Raji (cell line): ENCODE results near the gene SHROOM2.

Experiments
- POLR2A ChIP-seq: IDR thresholded peaks from 2 replicates; pipeline ENCODE4 v1.6.1; 2011; ENCODE audit warnings: low read depth, low read length, control low read depth; ENCODE audit not compliant: insufficient read depth

SHROOM2 gene

DNA sequence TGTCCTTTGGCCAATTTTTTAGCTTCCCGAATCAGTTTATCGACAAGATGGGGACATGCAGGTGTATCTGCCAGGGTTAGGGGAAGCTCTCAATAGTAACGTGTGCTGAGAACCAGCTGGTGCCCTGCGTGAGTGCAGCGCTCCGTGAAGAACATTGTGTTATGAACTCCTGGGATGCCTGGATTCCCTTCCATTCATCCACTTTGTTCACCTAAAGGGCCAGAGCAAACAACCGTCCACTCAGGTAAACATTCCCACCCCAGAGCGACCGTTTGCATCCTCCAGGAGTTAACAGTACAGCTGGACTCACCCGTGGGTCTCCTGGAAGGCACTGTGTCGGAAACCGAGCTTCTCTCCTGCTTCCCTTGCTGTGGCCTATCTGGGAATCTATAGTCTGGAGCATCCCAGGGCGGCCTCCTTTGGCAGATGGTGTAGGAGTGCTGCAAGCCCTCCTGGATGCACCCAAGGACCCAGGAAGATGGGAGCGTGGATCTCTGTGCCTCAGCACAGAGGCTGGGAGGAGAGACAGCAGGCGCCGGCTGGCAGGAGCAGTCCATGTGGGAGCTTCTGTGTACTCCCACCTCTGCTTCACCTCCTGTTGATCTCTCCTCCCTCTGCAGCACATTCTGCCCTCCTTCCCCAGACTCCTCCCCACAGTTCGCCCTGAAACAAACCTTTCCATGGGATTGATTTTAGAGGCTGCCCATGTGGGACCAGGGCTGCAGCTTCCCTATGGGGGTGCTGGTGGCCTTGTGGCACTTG is 62.7 kb downstream of the SHROOM2 start:
- no peak for TF ChIP-seq POLR2A

DNA sequence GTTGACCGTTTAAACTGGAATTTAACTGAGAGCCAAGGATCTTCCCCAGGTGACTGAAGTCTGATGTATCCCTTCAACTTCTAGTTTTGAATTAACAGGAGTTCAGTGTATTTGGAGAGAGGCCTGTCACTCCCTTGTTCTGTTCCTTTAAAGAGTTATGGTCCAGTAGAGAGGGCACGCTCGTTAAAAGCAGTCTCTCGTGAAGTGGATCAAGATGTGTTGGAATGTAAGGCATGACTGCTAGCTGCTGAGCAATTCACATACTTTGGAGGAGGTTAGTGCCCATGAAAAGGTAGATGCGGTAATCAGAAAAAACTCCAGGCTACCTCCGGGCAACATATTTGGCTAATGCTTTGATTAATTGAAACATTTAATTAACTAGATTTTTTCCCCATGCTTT is 65.7 kb downstream of the SHROOM2 start:
- TF ChIP-seq POLR2A, result no peak

DNA sequence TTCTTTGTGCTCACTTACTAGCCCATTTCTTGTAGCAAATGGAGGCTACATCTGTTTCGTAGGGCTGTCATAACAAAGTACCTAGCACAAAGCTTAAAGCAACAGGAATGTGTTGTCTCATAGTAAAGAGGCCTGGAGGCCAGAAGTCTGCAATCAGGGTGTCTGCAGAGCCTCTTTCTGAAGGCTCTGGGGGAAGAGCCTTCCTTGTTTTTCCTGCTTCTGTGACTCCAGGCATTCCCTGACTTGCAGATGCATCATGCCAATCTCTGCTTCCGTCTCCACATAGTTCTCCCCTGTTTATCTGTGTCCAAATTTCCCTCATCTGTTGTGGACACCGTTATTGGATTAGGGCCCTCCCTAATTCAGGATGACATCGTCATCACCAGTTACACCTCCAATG is 67.1 kb downstream of the SHROOM2 start:
- TF ChIP-seq POLR2A, result no peak

DNA sequence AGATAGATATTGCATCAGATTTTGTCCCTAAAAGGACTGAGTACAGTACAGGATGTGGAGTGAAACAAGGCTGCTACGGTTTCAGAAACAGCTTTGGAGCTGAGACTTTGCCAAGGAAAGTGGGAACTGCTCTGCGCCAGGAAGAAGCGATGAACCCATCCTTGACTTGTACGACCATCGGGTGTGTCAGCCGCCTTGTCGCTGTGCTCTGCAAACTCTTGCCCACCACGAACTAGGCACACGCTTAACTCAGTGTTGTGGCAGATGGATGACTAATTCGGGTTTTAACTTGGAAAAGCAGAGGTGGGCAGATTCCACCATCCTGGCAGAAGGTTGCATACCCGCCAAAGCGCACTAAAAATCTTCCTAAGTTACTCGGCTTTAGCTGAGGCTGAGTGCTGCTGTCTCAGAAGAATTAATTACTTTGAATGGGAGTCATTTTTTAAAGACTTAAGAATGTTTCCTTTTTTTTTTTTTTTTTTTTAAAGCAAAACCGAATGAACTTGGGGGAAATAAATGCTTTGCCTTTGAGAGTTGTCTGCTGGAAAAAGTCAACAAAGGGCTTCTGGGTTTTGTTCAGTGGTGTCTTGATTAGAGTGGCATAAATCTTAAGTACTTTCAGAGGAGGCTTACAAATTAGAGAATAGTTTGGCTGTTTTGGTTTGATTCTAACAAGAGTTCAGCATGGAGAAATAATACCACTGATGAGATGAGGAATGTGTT is 69.5 kb downstream of the SHROOM2 start:
- no peak for TF ChIP-seq POLR2A

DNA sequence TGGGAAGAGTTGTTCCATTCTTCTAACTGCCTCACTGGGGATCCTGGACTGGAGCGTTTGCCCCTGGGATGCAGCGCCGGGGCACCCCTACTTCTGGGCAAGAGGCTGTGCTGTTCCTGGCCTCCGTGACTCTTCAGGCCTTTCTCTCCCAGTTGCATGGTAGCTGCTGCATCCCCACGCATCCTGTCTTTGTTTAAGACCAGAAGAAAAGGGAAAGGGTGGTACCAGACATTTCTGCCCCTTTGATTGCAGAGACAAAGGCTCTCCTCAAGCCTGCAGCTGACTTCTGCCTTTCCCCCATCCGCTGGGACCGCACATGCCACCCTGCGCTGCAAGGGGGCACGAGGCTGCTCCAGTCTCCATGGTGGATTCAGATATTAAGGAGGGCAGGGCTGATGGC is 70.4 kb downstream of the SHROOM2 start:
- no peak for TF ChIP-seq POLR2A

DNA sequence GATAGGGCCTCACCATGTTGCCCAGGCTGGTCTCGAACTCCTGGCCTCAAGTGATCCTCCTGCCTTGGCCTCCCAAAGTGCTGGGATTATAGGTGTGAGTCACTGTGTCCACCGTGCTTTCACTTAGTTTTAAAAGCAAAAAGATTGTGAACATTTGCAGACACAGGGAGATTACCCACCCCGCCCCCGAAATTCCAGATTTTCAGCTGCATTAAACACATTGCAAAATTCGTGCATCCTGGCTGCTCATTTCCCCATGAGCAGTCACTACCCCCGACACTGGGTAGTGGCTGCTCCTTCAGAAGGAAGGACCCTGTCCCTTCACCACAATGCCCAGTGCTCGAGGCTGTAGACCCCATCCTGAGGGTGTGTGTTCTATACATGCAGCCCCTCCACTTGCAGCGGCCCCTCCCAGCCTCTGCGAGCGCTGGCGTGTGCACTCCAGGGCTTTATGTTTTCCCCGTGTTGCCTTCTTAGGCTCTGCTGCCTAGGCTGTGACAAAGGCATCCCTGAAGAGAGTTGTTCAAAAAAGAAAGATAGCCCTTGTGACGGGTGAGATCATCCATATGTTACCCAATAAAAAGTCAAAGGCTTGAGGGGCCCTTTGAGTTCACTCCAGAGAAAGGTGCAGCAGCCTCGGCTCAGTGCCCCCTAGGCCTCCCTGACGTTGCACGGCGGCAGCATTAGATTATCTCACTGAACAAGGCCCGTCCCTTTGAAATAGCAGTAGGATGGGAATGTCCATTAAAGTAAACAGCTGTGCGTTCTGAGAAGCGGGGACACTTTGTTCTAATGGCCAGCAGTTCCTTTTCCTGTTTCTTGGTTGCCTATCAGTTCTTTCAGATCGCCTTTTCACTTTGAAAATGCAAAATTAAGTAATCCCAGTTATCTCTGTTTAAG is 71.6 kb downstream of the SHROOM2 start:
- TF ChIP-seq POLR2A, result no peak

DNA sequence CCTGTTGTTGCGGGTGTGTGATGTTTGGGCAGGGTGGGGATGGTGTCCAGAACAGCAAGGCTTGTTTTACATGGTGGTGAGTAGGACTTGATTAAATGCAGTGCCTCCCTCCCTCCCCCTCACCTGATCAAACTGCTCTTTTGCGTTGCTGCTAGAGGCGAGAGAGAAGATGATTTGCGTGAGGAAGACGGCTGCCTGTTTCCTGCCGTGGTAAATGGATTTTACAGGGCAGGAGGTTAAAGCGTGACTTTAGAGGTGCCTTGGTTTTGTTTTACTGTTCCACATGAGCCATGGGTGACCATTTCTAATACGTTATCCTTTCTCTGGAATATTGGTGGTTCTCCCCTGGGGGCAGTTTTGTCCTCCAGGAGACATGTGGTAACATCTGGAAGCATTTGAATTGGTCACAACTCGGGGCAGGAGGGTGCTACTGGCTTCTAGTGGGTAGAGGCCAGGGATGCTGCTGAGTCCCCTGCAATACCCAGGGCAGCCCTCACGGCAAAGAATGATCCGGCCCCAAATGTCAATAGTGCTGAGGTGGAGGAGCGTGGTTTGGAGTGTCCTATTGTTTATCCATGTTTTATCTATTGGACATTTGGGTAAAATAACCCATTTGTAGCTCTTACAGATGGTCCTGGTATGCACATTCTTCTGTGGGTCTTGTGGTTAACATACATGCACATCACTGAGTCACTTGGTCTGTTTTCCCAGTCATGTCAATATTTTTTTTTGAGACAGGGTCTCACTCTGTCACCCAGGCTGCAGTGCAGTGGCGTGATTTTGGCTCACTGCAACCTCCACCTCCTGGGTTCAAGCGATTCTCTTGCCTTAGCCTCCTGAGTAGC is 73.7 kb downstream of the SHROOM2 start:
- no peak for TF ChIP-seq POLR2A

DNA sequence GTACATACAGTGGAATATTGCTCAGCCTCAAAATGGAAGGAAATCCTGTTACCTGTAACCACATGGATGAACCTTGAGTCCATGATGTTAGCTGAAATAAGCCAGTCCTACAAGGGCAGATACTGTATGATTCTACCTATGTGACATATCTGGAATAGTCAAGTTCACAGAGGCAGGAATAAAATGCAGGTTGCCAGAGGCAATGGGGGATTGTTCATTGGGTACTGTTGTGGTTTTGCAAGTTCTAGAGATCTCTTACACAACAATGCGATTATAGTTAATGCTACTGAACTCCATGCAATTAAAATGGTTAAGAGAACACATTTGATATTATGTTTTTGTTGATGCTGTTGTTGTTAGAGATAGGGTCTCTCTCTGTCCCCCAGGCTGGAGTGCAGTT is 74.6 kb downstream of the SHROOM2 start:
- TF ChIP-seq POLR2A, result no peak

DNA sequence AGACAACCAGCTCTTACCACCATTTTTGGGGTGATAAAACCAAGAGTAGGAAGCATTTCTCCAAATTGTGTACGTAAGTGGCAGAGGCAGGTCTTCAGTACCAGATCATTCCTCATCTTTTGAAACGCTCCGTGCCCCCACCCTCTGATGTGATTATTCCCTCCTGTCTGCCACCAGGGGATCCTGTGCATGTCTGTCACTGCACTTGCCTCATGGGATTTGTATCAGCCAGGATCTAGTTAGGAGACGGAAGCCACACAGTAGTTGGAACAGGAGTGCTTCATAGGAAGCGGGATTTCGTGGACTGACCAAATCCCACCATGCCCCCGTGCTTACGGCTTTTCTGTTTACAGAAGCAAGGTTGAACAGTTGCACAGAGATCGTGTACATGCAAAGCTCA is 75.5 kb downstream of the SHROOM2 start:
- no peak for TF ChIP-seq POLR2A

DNA sequence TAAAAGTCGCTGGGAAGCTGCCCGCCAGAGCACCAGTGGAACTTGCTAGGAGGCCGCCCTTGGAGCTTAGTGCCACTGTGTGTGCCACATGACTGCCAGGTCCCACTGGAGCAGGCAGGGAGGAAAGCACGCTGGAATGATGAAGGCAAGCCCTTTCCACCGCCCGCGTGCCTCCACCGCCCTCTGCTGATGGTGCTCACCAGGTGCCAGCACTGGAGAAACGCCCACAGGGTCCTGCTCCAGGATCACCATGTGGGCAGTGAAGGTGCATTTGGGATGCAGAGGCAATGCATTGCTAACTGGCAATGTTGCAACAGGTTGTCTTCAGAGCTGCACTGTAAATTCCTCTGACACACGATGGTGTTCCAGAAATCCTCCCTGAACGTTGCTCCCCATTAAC is 76.3 kb downstream of the SHROOM2 start:
- no peak for TF ChIP-seq POLR2A

DNA sequence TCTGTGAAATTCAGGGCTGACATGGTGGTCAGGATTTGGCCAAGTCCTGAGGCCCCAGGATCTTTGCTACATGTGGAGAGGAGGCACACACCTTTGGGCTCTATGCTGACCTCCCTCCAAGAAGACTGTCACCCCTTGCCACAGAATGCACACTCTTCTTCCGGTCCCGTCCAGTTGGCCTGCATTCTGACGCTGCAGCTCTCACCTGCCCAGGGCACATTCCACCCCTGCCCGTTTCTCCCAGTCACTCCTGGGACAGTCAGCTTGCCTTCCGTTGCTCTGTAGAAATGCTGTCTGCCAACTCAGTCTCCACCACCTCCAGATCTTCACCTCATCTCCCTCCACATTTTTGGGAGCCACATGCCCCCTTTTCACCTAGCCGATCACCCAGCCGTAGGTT is 76.7 kb downstream of the SHROOM2 start:
- TF ChIP-seq POLR2A, result no peak

DNA sequence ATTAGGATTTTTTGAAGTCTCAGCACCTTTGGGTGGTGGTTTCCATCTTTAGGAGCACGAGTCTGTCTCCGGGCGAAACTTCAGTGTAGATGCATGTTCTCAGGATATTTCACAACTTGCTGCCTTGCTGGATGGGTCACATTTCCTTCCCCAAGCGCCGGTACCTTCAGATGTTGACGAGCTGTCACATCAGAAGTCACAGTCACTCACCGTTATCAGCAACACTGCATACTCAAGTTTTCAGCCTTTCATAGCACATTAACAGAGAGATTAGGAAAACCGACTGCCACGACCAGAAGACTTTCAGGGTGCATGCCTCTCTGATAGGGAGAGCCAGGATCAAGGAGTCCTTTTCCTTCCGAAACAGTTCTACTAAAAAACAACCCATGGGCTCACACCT is 77.8 kb downstream of the SHROOM2 start:
- no peak for TF ChIP-seq POLR2A

DNA sequence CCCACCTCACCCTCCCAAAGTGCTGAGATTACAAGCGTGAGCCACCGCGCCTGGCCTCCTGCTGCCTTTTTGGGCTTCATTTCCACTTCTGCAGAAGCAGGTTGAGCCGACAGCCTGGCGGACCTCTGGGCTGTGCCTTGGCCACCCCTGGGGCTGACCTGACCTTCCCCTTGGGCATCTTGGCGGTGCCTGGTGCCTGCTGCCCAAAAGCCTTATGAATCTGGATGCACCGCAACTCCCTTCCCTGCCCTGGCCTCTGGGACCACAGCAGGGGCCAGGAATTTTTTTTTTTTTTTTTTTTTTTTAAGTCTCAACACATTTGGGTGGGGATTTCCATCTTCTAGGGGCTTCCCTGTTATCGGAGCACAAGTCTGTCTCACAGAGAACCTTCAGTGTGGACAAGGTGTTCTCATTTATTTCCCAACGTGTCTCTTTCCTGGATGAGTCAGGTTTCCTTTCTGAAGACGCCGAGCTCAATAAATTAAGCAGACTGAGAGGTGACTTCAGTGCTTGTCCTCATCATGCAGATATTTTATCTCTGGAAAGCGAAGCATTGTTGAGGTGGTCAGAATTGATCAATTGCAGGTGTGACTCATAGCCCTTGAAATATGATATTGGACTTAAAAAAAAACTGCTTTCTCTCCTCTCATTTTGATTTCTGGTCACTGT is 79.7 kb downstream of the SHROOM2 start:
- TF ChIP-seq POLR2A, result no peak

DNA sequence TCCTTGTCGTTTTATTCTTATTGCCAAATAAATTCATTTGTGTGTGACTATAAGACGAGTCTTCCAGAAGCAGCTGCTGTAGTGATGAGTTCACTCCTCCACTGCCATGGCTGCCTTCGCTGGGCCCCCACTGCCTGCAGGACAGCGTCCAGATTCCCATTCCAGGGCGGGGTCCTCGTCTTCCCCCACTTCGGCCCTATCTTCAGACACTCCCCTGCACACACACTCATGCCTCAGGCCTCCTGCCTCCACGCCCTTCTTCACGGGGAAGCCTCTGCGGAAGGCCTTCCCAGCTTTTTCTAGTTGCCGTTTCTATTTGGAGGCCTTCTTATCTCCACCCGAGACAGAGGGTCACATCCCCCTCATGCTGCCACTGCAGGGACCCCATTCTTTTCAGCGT is 80.4 kb downstream of the SHROOM2 start:
- no peak for TF ChIP-seq POLR2A
